ENCODE measurements around the gene KCNJ1. TPM values are rescaled to one million over a fixed set of nuclear protein-coding genes. Genes with fewer than 3 reads are reported as not detected.

The KCNJ1 gene
- total RNA-seq, 1 donor from 2014 or later = not detected

DNA sequence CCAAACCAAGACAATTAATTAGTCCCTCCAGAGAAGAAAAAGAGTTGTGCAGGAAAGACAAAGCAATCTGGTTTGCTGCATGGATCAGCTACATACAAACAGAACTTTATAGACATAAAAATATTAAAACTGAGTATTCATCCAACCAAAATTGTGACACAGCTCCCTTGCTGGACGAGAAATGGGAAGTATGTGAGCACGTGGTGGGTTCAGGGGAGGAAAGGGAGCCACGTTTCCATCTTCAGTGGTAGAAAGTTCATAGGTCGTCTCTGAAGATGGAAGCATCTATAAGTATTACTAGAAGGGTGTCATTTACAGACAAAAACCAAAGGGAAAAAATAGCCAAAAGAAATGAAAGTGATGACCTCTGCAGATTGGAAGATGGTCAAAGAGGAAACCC is 17.0 kb upstream of the KCNJ1 start:
- Mint-ChIP-seq H3K36me3 (no peaks in the 10 kb centered on the region), H3K4me1 (peaks cover 9% of the 10 kb centered on the region), H3K27ac (no peak overlapping the region), H3K9me3 (no peaks in the 10 kb centered on the region), H3K4me3 (no peak overlapping the region), H3K27me3 (ENCODE audit: low read depth) (peaks cover 52% of the 10 kb centered on the region)
- DNase-seq (ENCODE audit: low spot score in 2 of 2, unreplicated experiment in 2 of 2) = no peak
- TF ChIP-seq, protein P1, sequence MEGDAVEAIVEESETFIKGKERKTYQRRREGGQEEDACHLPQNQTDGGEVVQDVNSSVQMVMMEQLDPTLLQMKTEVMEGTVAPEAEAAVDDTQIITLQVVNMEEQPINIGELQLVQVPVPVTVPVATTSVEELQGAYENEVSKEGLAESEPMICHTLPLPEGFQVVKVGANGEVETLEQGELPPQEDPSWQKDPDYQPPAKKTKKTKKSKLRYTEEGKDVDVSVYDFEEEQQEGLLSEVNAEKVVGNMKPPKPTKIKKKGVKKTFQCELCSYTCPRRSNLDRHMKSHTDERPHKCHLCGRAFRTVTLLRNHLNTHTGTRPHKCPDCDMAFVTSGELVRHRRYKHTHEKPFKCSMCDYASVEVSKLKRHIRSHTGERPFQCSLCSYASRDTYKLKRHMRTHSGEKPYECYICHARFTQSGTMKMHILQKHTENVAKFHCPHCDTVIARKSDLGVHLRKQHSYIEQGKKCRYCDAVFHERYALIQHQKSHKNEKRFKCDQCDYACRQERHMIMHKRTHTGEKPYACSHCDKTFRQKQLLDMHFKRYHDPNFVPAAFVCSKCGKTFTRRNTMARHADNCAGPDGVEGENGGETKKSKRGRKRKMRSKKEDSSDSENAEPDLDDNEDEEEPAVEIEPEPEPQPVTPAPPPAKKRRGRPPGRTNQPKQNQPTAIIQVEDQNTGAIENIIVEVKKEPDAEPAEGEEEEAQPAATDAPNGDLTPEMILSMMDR (IDR thresholded peaks at IDR 0.05; ENCODE audit: unreplicated experiment) = no peak

DNA sequence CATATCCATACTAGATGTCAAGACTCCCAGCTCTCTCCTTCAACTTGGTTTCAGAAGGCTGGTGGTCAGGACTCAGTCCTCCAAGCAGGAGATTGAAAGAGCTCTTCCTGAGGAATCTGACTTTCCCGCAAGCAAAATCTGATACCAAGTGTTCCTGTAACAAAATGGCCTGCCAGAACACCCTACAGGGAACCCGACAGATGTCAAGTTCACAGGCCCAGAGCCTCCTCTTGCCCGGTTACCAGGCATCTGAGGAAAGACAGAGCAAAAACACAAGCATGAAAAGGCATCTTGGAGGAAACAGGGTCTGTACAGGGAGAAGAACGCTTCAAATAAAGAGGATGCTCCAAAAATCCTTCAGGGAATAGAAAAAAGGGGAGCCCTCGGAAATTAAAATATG is 15.4 kb upstream of the KCNJ1 start:
- H3K4me1 Mint-ChIP-seq = no peaks in the 10 kb centered on the region
- no peak overlapping the region for H3K4me3 Mint-ChIP-seq
- no peaks in the 10 kb centered on the region for H3K36me3 Mint-ChIP-seq
- no peak overlapping the region for H3K27ac Mint-ChIP-seq
- no peak for DNase-seq (ENCODE audit: low spot score in 2 of 2, unreplicated experiment in 2 of 2)
- TF ChIP-seq, protein P1 (IDR thresholded peaks at IDR 0.05; ENCODE audit: unreplicated experiment) = no peak
- H3K27me3 Mint-ChIP-seq (ENCODE audit: low read depth) = peaks cover 41% of the 10 kb centered on the region
- no peaks in the 10 kb centered on the region for H3K9me3 Mint-ChIP-seq

DNA sequence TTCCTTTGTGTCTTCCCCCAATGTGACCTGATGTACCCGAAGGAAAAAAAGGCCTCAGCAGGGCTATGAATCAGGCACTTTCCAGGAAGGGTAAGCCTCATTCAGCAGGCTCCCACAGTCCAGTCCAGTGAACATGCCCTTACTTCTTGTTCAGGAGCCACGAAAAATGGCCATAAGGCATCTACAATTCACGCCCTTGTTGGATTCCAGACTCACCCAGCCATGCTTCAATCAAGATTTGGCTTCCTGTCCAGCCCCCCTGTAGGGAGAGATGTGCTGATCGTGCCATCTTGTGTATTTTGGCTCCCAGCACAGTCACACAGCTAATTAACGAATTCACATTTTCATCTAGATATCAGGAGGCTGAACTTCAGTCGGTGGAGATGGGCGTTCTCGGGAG is 14.1 kb upstream of the KCNJ1 start:
- no peaks in the 10 kb centered on the region for H3K36me3 Mint-ChIP-seq
- H3K9me3 Mint-ChIP-seq = no peaks in the 10 kb centered on the region
- peaks cover 41% of the 10 kb centered on the region for H3K27me3 Mint-ChIP-seq (ENCODE audit: low read depth)
- TF ChIP-seq, protein P1 (IDR thresholded peaks at IDR 0.05; ENCODE audit: unreplicated experiment) = no peak
- no peak overlapping the region for H3K27ac Mint-ChIP-seq
- no peaks in the 10 kb centered on the region for H3K4me1 Mint-ChIP-seq
- no peak overlapping the region for H3K4me3 Mint-ChIP-seq
- DNase-seq (ENCODE audit: low spot score in 2 of 2, unreplicated experiment in 2 of 2) = no peak

DNA sequence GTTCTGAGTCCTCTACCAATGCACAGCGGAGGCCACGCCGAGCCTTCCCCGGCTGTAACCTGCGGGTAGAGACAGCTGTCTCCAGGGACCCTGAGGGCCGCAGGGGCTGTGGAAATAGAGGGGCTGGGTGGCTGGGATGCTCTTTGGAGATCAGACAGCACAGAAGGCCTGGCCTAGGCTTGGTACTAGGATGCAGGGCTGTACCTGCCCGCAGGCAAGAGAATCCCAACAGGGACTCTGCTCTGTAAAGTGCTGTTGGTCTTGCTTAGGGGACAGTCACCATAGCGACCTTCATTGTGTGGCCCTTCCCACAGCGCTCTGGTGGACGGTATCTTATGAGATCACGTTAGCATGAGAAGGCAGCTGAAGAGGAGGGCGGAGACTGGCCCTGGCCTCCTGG is 12.7 kb upstream of the KCNJ1 start:
- peaks cover 35% of the 10 kb centered on the region for H3K27me3 Mint-ChIP-seq (ENCODE audit: low read depth)

DNA sequence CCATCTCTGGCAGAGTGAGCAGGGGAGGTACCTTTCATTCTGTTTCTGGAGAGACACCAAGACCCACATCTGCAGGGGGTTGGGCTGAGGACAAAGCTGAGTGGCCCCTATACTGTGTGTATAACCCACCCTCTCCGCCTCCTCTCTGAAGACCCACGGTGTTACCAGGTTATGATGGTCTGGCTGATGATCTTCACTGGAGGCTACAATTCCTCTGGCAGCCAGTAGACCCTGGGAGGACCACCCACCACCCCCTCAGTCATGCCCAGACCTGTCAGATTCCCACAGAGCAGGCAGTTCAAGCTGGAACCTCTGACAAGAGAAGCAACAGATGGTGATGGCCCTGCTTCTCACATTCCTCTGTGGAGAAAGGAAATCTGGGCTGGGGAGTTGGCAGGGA is 11.4 kb upstream of the KCNJ1 start:
- no peak overlapping the region for H3K27ac Mint-ChIP-seq
- no peak overlapping the region for H3K4me3 Mint-ChIP-seq
- no peaks in the 10 kb centered on the region for H3K9me3 Mint-ChIP-seq
- H3K27me3 Mint-ChIP-seq (ENCODE audit: low read depth) = peaks cover 31% of the 10 kb centered on the region
- no peaks in the 10 kb centered on the region for H3K4me1 Mint-ChIP-seq
- no peak for DNase-seq (ENCODE audit: low spot score in 2 of 2, unreplicated experiment in 2 of 2)
- TF ChIP-seq, protein P1 (IDR thresholded peaks at IDR 0.05; ENCODE audit: unreplicated experiment) = no peak
- no peaks in the 10 kb centered on the region for H3K36me3 Mint-ChIP-seq

More for the DNA sequence above, 12.7 kb upstream of the KCNJ1 start:
- Mint-ChIP-seq H3K4me1 (no peaks in the 10 kb centered on the region), H3K36me3 (no peaks in the 10 kb centered on the region), H3K27ac (no peak overlapping the region), H3K4me3 (no peak overlapping the region), H3K9me3 (no peaks in the 10 kb centered on the region)
- no peak for DNase-seq (ENCODE audit: low spot score in 2 of 2, unreplicated experiment in 2 of 2)
- TF ChIP-seq, protein P1 (IDR thresholded peaks at IDR 0.05; ENCODE audit: unreplicated experiment) = no peak

DNA sequence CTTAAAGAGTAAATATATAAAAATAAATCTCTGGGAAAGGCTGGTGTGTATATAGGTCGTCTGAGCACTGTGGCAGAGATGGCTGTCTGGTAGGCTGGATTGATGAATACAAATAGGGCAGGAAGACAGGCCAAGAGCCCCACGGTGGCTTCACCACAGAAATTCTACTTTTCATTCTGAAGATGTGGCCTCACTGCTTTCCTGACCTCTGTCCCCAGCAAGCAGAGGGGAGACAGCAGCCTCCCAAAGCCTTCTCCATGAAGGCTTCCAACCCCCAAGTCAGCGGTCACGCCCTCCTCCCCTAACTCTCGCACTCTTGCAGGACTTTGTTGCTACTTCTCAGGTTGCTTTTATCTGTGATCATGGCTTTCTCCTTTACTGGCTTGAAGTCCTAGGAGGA is 10.6 kb upstream of the KCNJ1 start:
- TF ChIP-seq, protein P1 (IDR thresholded peaks at IDR 0.05; ENCODE audit: unreplicated experiment) = no peak
- DNase-seq (ENCODE audit: low spot score in 2 of 2, unreplicated experiment in 2 of 2) = no peak
- Mint-ChIP-seq H3K9me3 (no peaks in the 10 kb centered on the region), H3K27ac (no peak overlapping the region), H3K36me3 (no peaks in the 10 kb centered on the region), H3K4me3 (no peak overlapping the region), H3K4me1 (no peaks in the 10 kb centered on the region), H3K27me3 (ENCODE audit: low read depth) (peaks cover 31% of the 10 kb centered on the region)
